Ascending aorta (tissue), 2 donors: ENCODE results near the gene SNED1. TPM values are rescaled to one million over a fixed set of nuclear protein-coding genes. Genes with fewer than 3 reads are reported as not detected.

Experiments
- DNase-seq, 2 donors: peaks; one replicate each; pipeline ENCODE4 v3.0.0-alpha.2; 2019; ENCODE audit warnings: low spot score in 2 of 2
- H3K27ac ChIP-seq, 2 donors: fragments of 200-600 bp; sonication (generic); one replicate each; pipeline ENCODE4 v1.5.1; 2016 to 2017; ENCODE audit warnings: mild to moderate bottlenecking in 1 of 2
- H3K27me3 ChIP-seq: fragments of 200-600 bp; sonication (generic); one replicate; pipeline ENCODE4 v1.5.1; 2017
- H3K36me3 ChIP-seq, 2 donors: fragments of 200-600 bp; sonication (generic); one replicate each; pipeline ENCODE4 v1.5.1; 2016
- H3K4me1 ChIP-seq, 2 donors: fragments of 200-600 bp; sonication (generic); one replicate each; pipeline ENCODE4 v1.5.1; 2016 to 2017; ENCODE audit warnings: mild to moderate bottlenecking in 1 of 2
- H3K4me3 ChIP-seq, 2 donors: fragments of 200-600 bp; sonication (generic); one replicate each; pipeline ENCODE4 v1.5.1; 2016 to 2017; ENCODE audit warnings: mild to moderate bottlenecking in 1 of 2
- H3K9me3 ChIP-seq, 2 donors: fragments of 200-600 bp; sonication (generic); one replicate each; pipeline ENCODE4 v1.5.1; 2016
- intact Hi-C: fragments of 100-400 bp; cut with DNase I; formaldehyde crosslinking; loops from one replicate; pipeline ENCODE4 v1.15.1; 2023
- total RNA-seq: library from RNA; depleted of rRNA; stranded (reverse); fragments of >200 nt; gene quantifications from one replicate; pipeline ENCODE4 v1.1.0, GENCODE V29; 2016
- TF ChIP-seq, protein P1 (sequence below), 3 experiments: fragments of 200-600 bp in 2 of 3; fragments of 450-650 bp in 1 of 3; sonication (generic) in 2 of 3; IDR thresholded peaks; one replicate each; pipeline ENCODE4 v1.5.1; 2016 to 2019; ENCODE audit warnings: antibody characterized with exemption in 3 of 3, mild to moderate bottlenecking in 1 of 3, moderate library complexity in 1 of 3

Gene SNED1
- total RNA-seq, 1 donor from 2014 or later: 84.3 TPM

DNA sequence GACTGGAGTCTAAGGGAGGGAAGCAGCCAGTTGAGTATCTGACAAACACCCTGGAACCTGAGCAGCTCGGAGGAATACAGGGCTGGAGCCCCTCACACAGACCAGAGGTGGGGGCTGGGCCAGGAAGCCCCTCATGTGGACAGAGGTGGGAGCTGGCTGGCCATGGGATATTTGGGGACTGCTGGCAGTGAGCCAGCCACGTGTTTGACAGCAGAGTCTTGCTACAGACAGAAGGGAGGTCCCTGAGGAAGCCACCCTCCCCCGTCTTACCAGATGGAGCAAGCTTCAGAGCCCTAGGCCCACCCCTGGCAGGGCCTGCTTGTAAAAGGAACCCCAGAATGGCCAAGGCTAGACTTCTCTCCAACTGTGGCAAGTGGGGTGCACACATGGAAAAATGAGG, 107.2 kb downstream of the SNED1 start:
- intact Hi-C loops: no loop called here
- TF ChIP-seq, protein P1, sequence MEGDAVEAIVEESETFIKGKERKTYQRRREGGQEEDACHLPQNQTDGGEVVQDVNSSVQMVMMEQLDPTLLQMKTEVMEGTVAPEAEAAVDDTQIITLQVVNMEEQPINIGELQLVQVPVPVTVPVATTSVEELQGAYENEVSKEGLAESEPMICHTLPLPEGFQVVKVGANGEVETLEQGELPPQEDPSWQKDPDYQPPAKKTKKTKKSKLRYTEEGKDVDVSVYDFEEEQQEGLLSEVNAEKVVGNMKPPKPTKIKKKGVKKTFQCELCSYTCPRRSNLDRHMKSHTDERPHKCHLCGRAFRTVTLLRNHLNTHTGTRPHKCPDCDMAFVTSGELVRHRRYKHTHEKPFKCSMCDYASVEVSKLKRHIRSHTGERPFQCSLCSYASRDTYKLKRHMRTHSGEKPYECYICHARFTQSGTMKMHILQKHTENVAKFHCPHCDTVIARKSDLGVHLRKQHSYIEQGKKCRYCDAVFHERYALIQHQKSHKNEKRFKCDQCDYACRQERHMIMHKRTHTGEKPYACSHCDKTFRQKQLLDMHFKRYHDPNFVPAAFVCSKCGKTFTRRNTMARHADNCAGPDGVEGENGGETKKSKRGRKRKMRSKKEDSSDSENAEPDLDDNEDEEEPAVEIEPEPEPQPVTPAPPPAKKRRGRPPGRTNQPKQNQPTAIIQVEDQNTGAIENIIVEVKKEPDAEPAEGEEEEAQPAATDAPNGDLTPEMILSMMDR (IDR thresholded peaks at IDR 0.05): no peak
- H3K27me3 ChIP-seq: no peaks in the 10 kb centered on the region
- no peak overlapping the region for H3K4me3 ChIP-seq
- H3K27ac ChIP-seq: no peak overlapping the region
- H3K36me3 ChIP-seq: no peaks in the 10 kb centered on the region
- H3K9me3 ChIP-seq: no peaks in the 10 kb centered on the region
- no peak for DNase-seq
- peaks cover 6 to 10% of the 10 kb centered on the region in 2 donors for H3K4me1 ChIP-seq

DNA sequence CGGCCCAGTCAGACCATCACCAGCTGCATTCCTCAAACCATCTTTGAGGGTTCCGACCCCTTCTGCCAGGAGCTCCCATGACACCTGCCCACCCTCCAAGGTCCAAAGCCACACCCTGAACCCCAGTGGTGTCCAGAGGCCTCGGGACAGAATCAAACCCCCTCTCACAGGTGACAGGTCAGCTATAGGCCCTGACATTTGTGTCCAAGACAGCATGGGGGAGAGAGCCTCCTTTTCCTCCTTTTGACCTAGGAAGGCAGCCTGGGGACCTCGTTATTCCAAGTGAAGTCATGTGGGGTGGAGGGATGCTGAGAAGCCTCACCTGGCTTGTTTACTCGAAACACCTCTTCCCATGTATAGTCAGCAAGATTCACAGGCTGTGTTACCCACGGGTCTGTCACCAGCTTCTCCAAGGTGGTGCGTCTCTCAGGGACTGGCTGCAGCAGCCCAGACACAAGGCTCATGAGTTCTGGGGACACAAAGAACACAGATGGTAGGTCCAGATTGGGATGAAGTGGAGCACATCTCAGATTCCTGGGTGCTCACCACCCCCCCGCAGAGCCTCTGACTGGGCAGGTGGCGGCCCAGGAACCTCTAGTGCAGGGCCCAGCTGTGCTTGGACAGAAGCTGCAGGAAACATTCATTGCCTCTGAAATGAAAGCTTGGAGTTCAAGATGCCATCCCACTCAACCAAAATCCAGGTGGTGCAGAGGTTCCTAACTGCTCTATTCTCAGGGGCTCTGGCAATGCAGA, 108.8 kb downstream of the SNED1 start:
- no peaks in the 10 kb centered on the region for H3K36me3 ChIP-seq
- intact Hi-C loops: no loop called here
- H3K4me3 ChIP-seq: no peak overlapping the region
- H3K27me3 ChIP-seq: no peaks in the 10 kb centered on the region
- no peak overlapping the region for H3K27ac ChIP-seq
- peaks cover 5 to 6% of the 10 kb centered on the region in 2 donors for H3K4me1 ChIP-seq
- no peak for DNase-seq
- no peaks in the 10 kb centered on the region for H3K9me3 ChIP-seq
- TF ChIP-seq, protein P1 (IDR thresholded peaks at IDR 0.05): no peak

DNA sequence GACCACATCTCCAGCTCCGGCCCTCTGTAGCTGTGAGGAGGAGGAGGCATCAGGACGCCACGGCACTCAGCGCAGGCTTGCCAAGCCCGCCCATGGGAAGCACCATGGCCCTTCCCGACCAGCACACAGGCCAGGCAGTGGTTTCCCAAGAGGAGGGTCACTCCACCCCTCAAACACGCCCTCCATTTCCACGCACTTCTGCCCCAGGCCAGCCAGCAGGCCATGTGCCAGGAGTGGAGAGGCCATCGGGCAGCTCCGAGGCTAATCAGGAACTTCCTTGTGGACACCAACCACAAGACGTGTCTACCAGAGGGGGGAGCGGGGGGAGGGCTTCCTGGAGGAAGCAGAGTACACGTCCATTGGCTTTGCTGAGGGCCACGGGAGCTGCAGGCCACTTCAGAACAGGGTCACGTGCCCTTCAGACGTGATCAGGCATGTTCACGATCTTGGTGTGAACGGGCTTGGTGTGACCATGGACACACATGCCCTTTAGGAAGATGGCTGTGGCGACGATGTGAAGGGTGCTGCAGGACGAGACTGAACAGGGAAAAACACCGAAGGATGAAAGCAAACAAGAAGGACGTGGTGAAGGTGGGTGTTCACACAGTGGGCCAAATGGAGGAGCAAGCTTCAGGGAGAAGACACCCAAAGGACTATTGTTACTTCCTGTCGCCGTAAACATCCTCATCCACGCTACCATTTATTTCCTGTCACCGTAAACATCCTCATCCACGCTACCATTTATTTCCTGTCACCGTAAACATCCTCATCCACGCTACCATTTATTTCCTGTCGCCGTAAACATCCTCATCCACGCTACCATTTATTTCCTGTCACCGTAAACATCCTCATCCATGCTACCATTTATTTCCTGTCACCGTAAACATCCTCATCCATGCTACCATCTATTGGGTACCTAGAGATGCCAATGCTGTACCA, 110.1 kb downstream of the SNED1 start:
- intact Hi-C loops: no loop called here
- no peak for DNase-seq
- H3K27ac ChIP-seq: no peak overlapping the region

DNA sequence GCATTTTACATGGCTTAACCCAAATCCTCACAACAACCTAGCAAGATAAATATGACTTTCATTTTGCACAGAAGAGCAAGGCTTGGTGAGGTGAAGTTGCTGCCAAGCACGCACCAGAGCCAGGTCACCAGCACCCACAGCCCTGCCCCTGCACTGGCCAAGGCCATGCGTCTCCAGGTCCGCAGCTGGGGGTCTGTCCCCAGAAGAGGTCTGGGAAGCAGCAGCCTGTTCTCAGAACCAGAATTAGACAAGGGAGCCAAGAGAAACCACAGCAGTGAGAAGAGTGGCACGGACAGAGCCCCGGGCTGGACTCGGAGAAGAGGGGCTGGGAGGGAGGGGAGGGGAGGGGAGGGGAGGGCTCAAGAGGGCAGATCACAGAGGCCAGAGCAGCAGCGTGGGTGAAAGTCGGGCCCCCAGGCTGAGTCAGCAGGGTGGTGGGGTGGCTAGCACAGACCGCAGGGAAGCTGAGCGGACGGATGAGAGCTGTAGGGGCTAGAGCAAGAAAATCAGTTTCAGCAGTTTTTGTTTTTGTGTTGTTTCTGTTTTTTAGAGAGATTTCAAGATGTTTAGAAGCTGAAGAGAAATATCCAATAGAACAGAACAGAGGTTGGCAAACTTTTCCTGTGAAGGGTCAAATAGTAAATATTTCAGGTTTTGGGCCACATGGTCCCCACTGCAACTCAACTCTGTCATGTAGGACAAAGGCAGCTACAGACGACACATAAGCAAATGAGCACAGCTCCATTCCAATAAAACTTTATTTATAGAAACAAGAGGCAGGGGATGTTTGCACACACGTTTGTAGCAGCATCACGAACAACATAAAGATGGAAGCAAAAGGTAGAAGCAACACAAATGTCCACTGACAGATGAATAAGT, 111.0 kb downstream of the SNED1 start:
- intact Hi-C loops: no loop called here
- Histone ChIP-seq H3K27ac (no peak overlapping the region), H3K4me1 (no peaks in the 10 kb centered on the region), H3K27me3 (no peaks in the 10 kb centered on the region), H3K36me3 (no peaks in the 10 kb centered on the region), H3K4me3 (no peak overlapping the region), H3K9me3 (no peaks in the 10 kb centered on the region)
- no peak for DNase-seq
- TF ChIP-seq, protein P1 (IDR thresholded peaks at IDR 0.05): no peak

More for the DNA sequence above, 110.1 kb downstream of the SNED1 start:
- H3K4me3 ChIP-seq: no peak overlapping the region
- no peaks in the 10 kb centered on the region for H3K36me3 ChIP-seq
- no peaks in the 10 kb centered on the region for H3K27me3 ChIP-seq
- no peaks in the 10 kb centered on the region for H3K9me3 ChIP-seq
- H3K4me1 ChIP-seq: no peaks in the 10 kb centered on the region
- TF ChIP-seq, protein P1 (IDR thresholded peaks at IDR 0.05): no peak

DNA sequence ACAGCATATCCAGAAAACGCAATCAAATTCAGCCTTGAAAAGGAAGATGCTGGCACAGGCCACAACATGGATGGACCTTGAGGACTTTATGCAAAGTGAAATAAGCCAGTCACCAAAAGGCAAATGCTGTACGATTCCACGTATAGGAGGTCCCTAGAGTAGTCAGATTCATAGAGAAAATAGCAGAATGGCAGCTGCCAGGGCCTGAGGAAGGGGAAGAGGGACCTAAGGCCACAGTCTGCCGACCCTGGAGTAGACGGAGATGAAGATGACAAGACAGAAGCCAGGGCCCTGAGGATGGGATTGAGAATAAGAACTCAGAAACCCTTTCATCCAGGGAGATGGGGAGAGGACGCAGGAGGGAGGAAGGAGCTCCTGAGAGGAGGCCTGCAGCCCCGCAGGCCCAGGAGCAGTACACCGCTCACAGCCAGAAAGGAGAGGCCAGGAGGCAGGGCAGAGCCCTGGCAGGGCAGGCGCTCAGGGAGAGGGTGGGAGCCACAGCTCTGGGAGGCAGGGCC, 111.7 kb downstream of the SNED1 start:
- no peak for DNase-seq
- H3K27me3 ChIP-seq: no peaks in the 10 kb centered on the region
- no peaks in the 10 kb centered on the region for H3K9me3 ChIP-seq
- H3K4me1 ChIP-seq: no peaks in the 10 kb centered on the region
- H3K4me3 ChIP-seq: no peak overlapping the region
- no peak overlapping the region for H3K27ac ChIP-seq
- intact Hi-C loops: no loop called here
- TF ChIP-seq, protein P1 (IDR thresholded peaks at IDR 0.05): no peak
- no peaks in the 10 kb centered on the region for H3K36me3 ChIP-seq
